Vagina (tissue), 2 donors: Measurements from ENCODE around the gene C1orf185.

Experiments used
- POLR2A ChIP-seq, 2 donors: fragments of 450-650 bp; IDR thresholded peaks; one replicate each; pipeline ENCODE4 v1.6.1; 2017; ENCODE audit warnings: antibody characterized with exemption in 2 of 2, mild to moderate bottlenecking in 2 of 2, moderate library complexity in 2 of 2
- POLR2AphosphoS5 ChIP-seq, 2 donors: sonication (generic); formaldehyde crosslinking; IDR thresholded peaks; one replicate each; pipeline ENCODE4 v1.9.0; 2017; ENCODE audit warnings: antibody characterized with exemption in 2 of 2, mild to moderate bottlenecking in 2 of 2, low read depth in 1 of 2; ENCODE audit not compliant: insufficient read depth in 1 of 2
- TF ChIP-seq, protein P1 (sequence below), 3 experiments: fragments of 450-650 bp in 2 of 3; fragments of 200-600 bp in 1 of 3; sonication (generic) in 1 of 3; IDR thresholded peaks; one replicate each; pipeline ENCODE4 v1.5.1; 2017 to 2019; ENCODE audit warnings: antibody characterized with exemption in 3 of 3, mild to moderate bottlenecking in 2 of 3, moderate library complexity in 2 of 3

DNA sequence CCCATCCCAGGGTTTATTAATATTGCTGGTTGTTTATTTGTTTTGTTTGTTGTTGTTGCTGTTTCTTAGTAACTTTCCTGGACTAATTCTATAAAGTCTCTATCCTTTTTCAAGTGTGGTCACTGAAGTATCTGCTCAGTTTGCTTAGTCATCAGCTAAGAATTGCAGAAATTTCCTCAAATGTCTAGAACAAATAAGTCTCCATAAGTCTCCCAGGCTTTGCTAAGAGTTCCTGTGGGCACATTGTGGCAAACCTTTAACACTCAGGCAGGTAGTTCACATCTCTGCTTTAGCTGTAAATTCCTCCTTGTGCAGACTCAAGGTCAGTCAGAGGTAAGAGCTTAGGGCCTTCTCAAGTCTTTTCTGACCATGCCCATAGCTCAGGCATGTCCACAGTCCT is 38.9 kb upstream of the C1orf185 start:
- TF ChIP-seq, protein P1, sequence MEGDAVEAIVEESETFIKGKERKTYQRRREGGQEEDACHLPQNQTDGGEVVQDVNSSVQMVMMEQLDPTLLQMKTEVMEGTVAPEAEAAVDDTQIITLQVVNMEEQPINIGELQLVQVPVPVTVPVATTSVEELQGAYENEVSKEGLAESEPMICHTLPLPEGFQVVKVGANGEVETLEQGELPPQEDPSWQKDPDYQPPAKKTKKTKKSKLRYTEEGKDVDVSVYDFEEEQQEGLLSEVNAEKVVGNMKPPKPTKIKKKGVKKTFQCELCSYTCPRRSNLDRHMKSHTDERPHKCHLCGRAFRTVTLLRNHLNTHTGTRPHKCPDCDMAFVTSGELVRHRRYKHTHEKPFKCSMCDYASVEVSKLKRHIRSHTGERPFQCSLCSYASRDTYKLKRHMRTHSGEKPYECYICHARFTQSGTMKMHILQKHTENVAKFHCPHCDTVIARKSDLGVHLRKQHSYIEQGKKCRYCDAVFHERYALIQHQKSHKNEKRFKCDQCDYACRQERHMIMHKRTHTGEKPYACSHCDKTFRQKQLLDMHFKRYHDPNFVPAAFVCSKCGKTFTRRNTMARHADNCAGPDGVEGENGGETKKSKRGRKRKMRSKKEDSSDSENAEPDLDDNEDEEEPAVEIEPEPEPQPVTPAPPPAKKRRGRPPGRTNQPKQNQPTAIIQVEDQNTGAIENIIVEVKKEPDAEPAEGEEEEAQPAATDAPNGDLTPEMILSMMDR (IDR thresholded peaks at IDR 0.05) = no peak
- no peak for TF ChIP-seq POLR2AphosphoS5 (IDR thresholded peaks at IDR 0.05; ENCODE audit: insufficient read depth in 1 of 2, low read depth in 1 of 2)
- TF ChIP-seq POLR2A (IDR thresholded peaks at IDR 0.05) = no peak
